Subcutaneous abdominal adipose tissue (tissue), 5 donors: Measurements from ENCODE around the gene KCNK7.

Source experiments
- H3K27ac ChIP-seq: one replicate; pipeline ENCODE4 v1.7.0; 2013; ENCODE audit warnings: low read depth, mild to moderate bottlenecking, inconsistent platforms, low read length, moderate library complexity
- H3K27me3 ChIP-seq, 5 donors: one replicate each; pipeline ENCODE4 v1.7.0; 2013; ENCODE audit warnings: low read length in 5 of 5, inconsistent platforms in 1 of 5; ENCODE audit not compliant: control insufficient read depth in 5 of 5, insufficient read depth in 4 of 5
- H3K36me3 ChIP-seq, 5 donors: one replicate each; pipeline ENCODE4 v1.7.0; 2013; ENCODE audit warnings: low read length in 5 of 5; ENCODE audit not compliant: control insufficient read depth in 5 of 5, insufficient read depth in 5 of 5
- H3K4me1 ChIP-seq, 5 donors: one replicate each; pipeline ENCODE4 v1.7.0; 2013; ENCODE audit warnings: low read length in 5 of 5, mild to moderate bottlenecking in 3 of 5, moderate library complexity in 1 of 5; ENCODE audit not compliant: control insufficient read depth in 5 of 5, insufficient read depth in 5 of 5
- H3K4me3 ChIP-seq, 5 donors: one replicate each; pipeline ENCODE4 v1.7.0; 2013; ENCODE audit warnings: low read length in 5 of 5, low read depth in 1 of 5
- H3K9ac ChIP-seq, 5 donors: one replicate each; pipeline ENCODE4 v1.7.0; 2013; ENCODE audit warnings: low read length in 5 of 5, mild to moderate bottlenecking in 4 of 5, moderate library complexity in 3 of 5
- H3K9me3 ChIP-seq, 5 donors: one replicate each; pipeline ENCODE4 v1.7.0; 2013; ENCODE audit warnings: low read length in 5 of 5; ENCODE audit not compliant: control insufficient read depth in 5 of 5
- donor health status: healthy.
- donor health status: healthy.
- donor health status: healthy.
- donor health status: healthy.
- donor health status: healthy.

KCNK7 gene

DNA sequence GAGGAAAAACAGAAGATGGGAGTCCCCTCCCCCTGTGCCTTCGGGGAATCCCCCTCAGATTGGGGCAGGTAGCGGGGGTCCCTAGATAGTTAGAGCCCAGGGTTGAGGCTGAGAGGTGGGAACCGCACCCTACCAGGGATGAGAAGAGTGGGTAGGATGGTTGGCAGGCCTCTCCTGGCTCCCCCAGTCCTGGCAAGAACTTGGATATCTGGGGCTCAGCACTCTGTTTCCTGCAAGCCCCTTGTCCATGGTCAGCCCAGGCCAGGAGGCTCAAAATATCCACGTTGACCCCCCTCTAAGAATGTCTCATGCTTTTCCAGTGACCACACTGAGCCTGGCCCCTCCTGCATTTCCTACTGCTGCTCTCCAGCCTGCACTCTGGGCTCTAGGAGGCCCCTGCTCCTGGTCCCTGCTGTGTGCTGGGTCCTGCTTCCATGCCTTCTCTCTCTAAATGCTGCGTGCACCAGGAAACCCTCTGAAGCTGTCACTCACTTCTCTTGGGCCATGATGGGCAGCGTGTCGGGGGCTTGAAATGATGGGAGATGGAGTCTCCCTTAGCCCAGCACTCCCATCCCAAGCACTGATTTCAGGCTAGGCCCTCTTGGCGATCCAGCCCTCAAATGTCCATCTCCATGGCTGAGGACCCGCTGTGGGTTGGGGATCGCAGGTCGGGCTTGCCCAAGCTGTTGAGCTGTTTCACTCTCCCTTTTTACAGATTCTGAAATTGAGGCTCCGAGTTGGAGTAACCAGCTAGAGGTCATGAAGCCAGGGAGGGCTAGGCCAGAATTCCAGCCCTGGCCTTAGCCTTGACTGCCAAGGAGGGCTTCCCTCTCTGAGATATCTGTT is 16.4 kb upstream of the KCNK7 start:
- Histone ChIP-seq H3K4me3 (peak overlapping the region; percentile 66 to 95 (median 78)), H3K27me3 (no peaks in the 10 kb centered on the region), H3K4me1 (peaks cover 9 to 83% (median 70%) of the 10 kb centered on the region in 5 donors), H3K36me3 (peaks cover 0 to 48% (median 30%) of the 10 kb centered on the region in 5 donors), H3K27ac (peak overlapping the region; percentile 91), H3K9me3 (no peaks in the 10 kb centered on the region), H3K9ac (peak overlapping the region; percentile 22 to 92 (median 73))

DNA sequence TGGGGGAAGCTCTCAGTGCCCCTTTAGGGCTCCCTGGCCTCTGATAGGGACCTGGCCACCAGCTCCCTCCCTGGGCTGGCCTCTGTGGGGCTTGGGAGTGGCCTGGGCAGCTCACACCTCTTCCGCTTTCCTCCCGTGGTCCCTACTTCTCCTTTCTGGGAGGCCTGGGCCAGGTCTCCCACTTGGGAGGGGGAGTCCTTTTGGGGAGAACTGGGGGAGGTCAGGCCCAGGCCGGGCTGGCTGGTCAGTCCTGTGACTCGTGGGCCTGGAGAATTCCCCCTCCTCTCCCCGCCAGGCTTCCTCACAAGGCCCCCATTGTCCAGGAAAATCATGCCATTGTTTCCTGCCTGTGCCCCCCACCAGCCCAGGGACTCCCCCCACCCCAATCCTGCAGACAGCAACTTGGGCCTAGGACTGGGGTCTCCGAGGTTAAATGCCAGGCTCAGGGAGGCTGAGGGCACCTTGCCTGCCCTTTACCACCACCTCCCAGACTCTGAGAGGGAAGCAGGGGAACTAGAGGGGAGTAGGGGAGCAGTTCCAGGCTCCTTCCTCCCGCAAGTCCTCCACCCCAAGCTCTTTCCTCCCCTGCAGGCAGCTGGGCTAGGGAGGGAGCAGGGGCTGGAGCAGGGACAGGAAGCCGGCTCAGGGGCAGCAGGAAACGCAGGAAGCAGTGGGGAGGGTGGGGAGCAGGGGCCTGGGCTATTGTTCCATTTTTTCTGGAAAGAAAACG is 15.6 kb upstream of the KCNK7 start:
- no peaks in the 10 kb centered on the region for H3K9me3 ChIP-seq
- peak overlapping the region; percentile 66 to 95 (median 78) for H3K4me3 ChIP-seq
- H3K4me1 ChIP-seq, result peaks cover 4 to 80% (median 68%) of the 10 kb centered on the region in 5 donors
- H3K27ac ChIP-seq, result peak overlapping the region; percentile 91
- H3K9ac ChIP-seq, result peak overlapping the region; percentile 5 to 92 (median 59)
- no peaks in the 10 kb centered on the region for H3K27me3 ChIP-seq
- H3K36me3 ChIP-seq, result peaks cover 0 to 50% (median 34%) of the 10 kb centered on the region in 5 donors

- H3K27ac ChIP-seq, result peak overlapping the region; percentile 91
Observed at GRCh38 chr11:65610404-65610803, 14.8 kb upstream of the KCNK7 start.

DNA sequence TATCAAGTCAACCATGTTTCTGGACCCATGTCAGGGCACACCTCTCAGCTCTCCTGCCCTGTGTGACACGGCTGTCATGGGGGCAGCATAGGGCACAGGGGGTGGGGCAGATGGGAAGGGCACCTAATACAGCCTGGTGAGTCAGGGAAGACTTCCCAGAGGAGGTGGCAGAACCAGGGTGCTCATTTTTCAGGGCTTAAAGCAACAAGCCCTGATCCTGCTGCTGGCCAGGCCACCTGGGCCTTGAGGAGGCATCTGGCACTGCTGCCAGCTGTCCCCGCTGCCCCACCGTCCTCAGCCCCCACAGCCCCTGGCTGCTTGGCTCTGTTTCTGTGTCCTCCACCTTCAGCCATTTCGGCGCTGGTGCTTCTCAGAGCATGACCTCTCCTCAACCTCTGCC is 14.1 kb upstream of the KCNK7 start:
- H3K27ac ChIP-seq, result peak overlapping the region; percentile 91
- peaks cover 0 to 65% (median 49%) of the 10 kb centered on the region in 5 donors for H3K36me3 ChIP-seq

More at GRCh38 chr11:65610404-65610803, 14.8 kb upstream of the KCNK7 start:
- Histone ChIP-seq H3K9ac (peak overlapping the region in 4 of 5 donors; percentile 5 to 90 (median 49)), H3K4me1 (peaks cover 4 to 78% (median 67%) of the 10 kb centered on the region in 5 donors), H3K4me3 (peak overlapping the region in 4 of 5 donors; percentile 17 to 95 (median 84)), H3K27me3 (no peaks in the 10 kb centered on the region), H3K9me3 (no peaks in the 10 kb centered on the region), H3K36me3 (peaks cover 0 to 58% (median 42%) of the 10 kb centered on the region in 5 donors)

GRCh38 chr11:65609229-65609628 is 13.6 kb upstream of the KCNK7 start:
- Histone ChIP-seq H3K9ac (peak overlapping the region in 1 of 5 donors; percentile 81), H3K4me1 (peaks cover 4 to 70% (median 61%) of the 10 kb centered on the region in 5 donors), H3K4me3 (peak overlapping the region in 1 of 5 donors; percentile 89), H3K9me3 (no peaks in the 10 kb centered on the region), H3K27ac (peak overlapping the region; percentile 91), H3K27me3 (no peaks in the 10 kb centered on the region), H3K36me3 (peaks cover 0 to 70% (median 53%) of the 10 kb centered on the region in 5 donors)

More for the DNA sequence above, 14.1 kb upstream of the KCNK7 start:
- Histone ChIP-seq H3K9ac (peak overlapping the region in 1 of 5 donors; percentile 81), H3K4me3 (peak overlapping the region in 2 of 5 donors; percentile 10 to 89), H3K9me3 (no peaks in the 10 kb centered on the region), H3K27me3 (no peaks in the 10 kb centered on the region), H3K4me1 (peaks cover 4 to 74% (median 64%) of the 10 kb centered on the region in 5 donors)

- Histone ChIP-seq H3K27me3 (no peaks in the 10 kb centered on the region), H3K4me3 (peak overlapping the region in 3 of 5 donors; percentile 24 to 54 (median 40)), H3K27ac (peak overlapping the region; percentile 41), H3K4me1 (peaks cover 4 to 60% (median 51%) of the 10 kb centered on the region in 5 donors), H3K9ac (peak overlapping the region in 1 of 5 donors; percentile 1), H3K36me3 (peaks cover 0 to 78% (median 62%) of the 10 kb centered on the region in 5 donors), H3K9me3 (no peaks in the 10 kb centered on the region)
Observed at GRCh38 chr11:65607614-65608426, 12.2 kb upstream of the KCNK7 start.

- Histone ChIP-seq H3K27ac (peak overlapping the region; percentile 90), H3K36me3 (peaks cover 0 to 77% (median 55%) of the 10 kb centered on the region in 5 donors), H3K9ac (peak overlapping the region in 2 of 5 donors; percentile 57 to 62), H3K9me3 (no peaks in the 10 kb centered on the region), H3K4me1 (peaks cover 0 to 52% (median 44%) of the 10 kb centered on the region in 5 donors), H3K4me3 (peak overlapping the region in 4 of 5 donors; percentile 24 to 54 (median 34)), H3K27me3 (no peaks in the 10 kb centered on the region)
Observed at GRCh38 chr11:65606876-65607613, 11.4 kb upstream of the KCNK7 start.

- Histone ChIP-seq H3K4me3 (no peak overlapping the region), H3K4me1 (peaks cover 0 to 25% (median 16%) of the 10 kb centered on the region in 5 donors), H3K27me3 (no peaks in the 10 kb centered on the region), H3K9me3 (no peaks in the 10 kb centered on the region), H3K9ac (no peak overlapping the region), H3K36me3 (peaks cover 0 to 88% (median 61%) of the 10 kb centered on the region in 5 donors), H3K27ac (no peak overlapping the region)
Observed at GRCh38 chr11:65604258-65604657, 8.7 kb upstream of the KCNK7 start.

GRCh38 chr11:65599955-65600246 is 4.3 kb upstream of the KCNK7 start:
- Histone ChIP-seq H3K27me3 (no peaks in the 10 kb centered on the region), H3K36me3 (peaks cover 0 to 76% (median 53%) of the 10 kb centered on the region in 5 donors), H3K4me1 (peaks cover 0 to 12% (median 11%) of the 10 kb centered on the region in 5 donors), H3K27ac (no peak overlapping the region), H3K9me3 (no peaks in the 10 kb centered on the region), H3K9ac (no peak overlapping the region), H3K4me3 (no peak overlapping the region)
